GM23338 (cell line): Measurements from ENCODE around the gene CTNNA3. TPM values are rescaled to one million over a fixed set of nuclear protein-coding genes. Genes with fewer than 3 reads are reported as not detected.

ENCODE experiments used
- ATAC-seq: fragments of 200-7000 bp; cut with Tn5 transposase; 3 replicates; pipeline ENCODE4 v1.9.1; 2020
- DNase-seq: peaks from one replicate; pipeline ENCODE4 v3.0.0-alpha.2; 2015; ENCODE audit warnings: low spot score
- H2AFZ ChIP-seq: fragments of 200-600 bp; sonication (generic); 2 replicates; pipeline ENCODE4 v1.8.0; 2016; ENCODE audit warnings: antibody characterized with exemption, mild to moderate bottlenecking, moderate library complexity
- H3F3A ChIP-seq: fragments of 200-600 bp; sonication (generic); replicated peaks from 2 replicates; pipeline ENCODE4 v1.8.0; 2017; ENCODE audit warnings: antibody characterized with exemption, mixed run types, low read depth
- H3K27ac ChIP-seq: fragments of 200-600 bp; sonication (generic); 2 replicates; pipeline ENCODE4 v1.6.1; 2016; ENCODE audit warnings: low read depth
- H3K27me3 ChIP-seq: fragments of 200-600 bp; sonication (generic); 2 replicates; pipeline ENCODE4 v1.8.0; 2016; ENCODE audit warnings: mild to moderate bottlenecking, mixed run types, moderate library complexity; ENCODE audit not compliant: insufficient read depth
- H3K36me3 ChIP-seq: fragments of 200-600 bp; sonication (generic); 2 replicates; pipeline ENCODE4 v1.8.0; 2016; ENCODE audit warnings: mild to moderate bottlenecking; ENCODE audit not compliant: insufficient read depth
- H3K4me1 ChIP-seq: fragments of 200-600 bp; sonication (generic); 2 replicates; pipeline ENCODE4 v1.8.0; 2016; ENCODE audit warnings: mild to moderate bottlenecking, moderate library complexity; ENCODE audit not compliant: insufficient read depth
- H3K4me2 ChIP-seq: fragments of 200-600 bp; sonication (generic); 2 replicates; pipeline ENCODE4 v1.7.1; 2017; ENCODE audit warnings: mixed run types
- H3K4me3 ChIP-seq: fragments of 200-600 bp; sonication (generic); 2 replicates; pipeline ENCODE4 v1.6.1; 2016; ENCODE audit warnings: mixed run types
- H3K79me2 ChIP-seq: fragments of 200-600 bp; sonication (generic); replicated peaks from 2 replicates; pipeline ENCODE4 v1.8.0; 2017; ENCODE audit warnings: mild to moderate bottlenecking; ENCODE audit not compliant: insufficient read depth
- H3K9me2 ChIP-seq: fragments of 200-600 bp; sonication (generic); 2 replicates; pipeline ENCODE4 v1.8.0; 2017; ENCODE audit not compliant: insufficient read depth
- H4K20me1 ChIP-seq: fragments of 200-600 bp; sonication (generic); replicated peaks from 2 replicates; pipeline ENCODE4 v1.8.0; 2017; ENCODE audit warnings: mild to moderate bottlenecking; ENCODE audit not compliant: insufficient read depth
- H3K27ac Mint-ChIP-seq: 2 replicates; pipeline ENCODE4 v1.8.0; 2020; ENCODE audit warnings: inconsistent platforms, mild to moderate bottlenecking, moderate library complexity, mixed read lengths
- H3K27me3 Mint-ChIP-seq: 3 replicates; pipeline ENCODE4 v1.8.0; 2022; ENCODE audit warnings: low read depth, mild to moderate bottlenecking, moderate library complexity, mixed read lengths, inconsistent platforms; ENCODE audit not compliant: insufficient read depth, poor library complexity
- H3K36me3 Mint-ChIP-seq: 3 replicates; pipeline ENCODE4 v1.8.0; 2021; ENCODE audit warnings: low read depth, mild to moderate bottlenecking, inconsistent platforms, moderate library complexity, mixed read lengths
- H3K4me1 Mint-ChIP-seq: 3 replicates; pipeline ENCODE4 v1.8.0; 2020; ENCODE audit warnings: mild to moderate bottlenecking, inconsistent platforms, mixed read lengths
- H3K4me3 Mint-ChIP-seq: 3 replicates; pipeline ENCODE4 v1.8.0; 2021; ENCODE audit warnings: moderate library complexity, mild to moderate bottlenecking, inconsistent platforms, mixed read lengths
- H3K9me3 Mint-ChIP-seq: 3 replicates; pipeline ENCODE4 v1.8.0; 2020; ENCODE audit warnings: moderate library complexity, mild to moderate bottlenecking, inconsistent platforms, mixed read lengths
- CREB1 ChIP-seq: fragments of 250-450 bp; sonication (Bioruptor Pico); IDR thresholded peaks from 2 replicates; pipeline ENCODE4 v1.5.0; 2020; ENCODE audit warnings: low read depth, mild to moderate bottlenecking, moderate library complexity
- CTCF ChIP-seq, 2 experiments: fragments of 200-600 bp in 1 of 2; sonication (generic) in 1 of 2; conservative IDR thresholded peaks; 2 replicates each; pipeline versions ENCODE4 v1.5.1 to v1.6.1; 2016 to 2017; ENCODE audit warnings: antibody characterized with exemption in 2 of 2, low read depth in 2 of 2, mild to moderate bottlenecking in 2 of 2, moderate library complexity in 1 of 2
- ETS1 ChIP-seq: IDR thresholded peaks from 2 replicates; pipeline ENCODE4 v1.6.1; 2016; ENCODE audit warnings: antibody characterized with exemption
- EZH2 ChIP-seq: fragments of 200-600 bp; sonication (generic); IDR thresholded peaks from one replicate; pipeline ENCODE4 v1.8.0; 2017; ENCODE audit warnings: antibody characterized with exemption, mild to moderate bottlenecking, low read depth; ENCODE audit not compliant: unreplicated experiment
- EZH2phosphoT487 ChIP-seq: fragments of 200-600 bp; sonication (generic); IDR thresholded peaks from one replicate; pipeline ENCODE4 v1.8.1; 2018; ENCODE audit warnings: antibody characterized with exemption; ENCODE audit not compliant: unreplicated experiment
- JUNB ChIP-seq: IDR thresholded peaks from one replicate; pipeline ENCODE4 v1.6.1; 2016; ENCODE audit warnings: antibody characterized with exemption; ENCODE audit not compliant: unreplicated experiment
- NANOG ChIP-seq: IDR thresholded peaks from 2 replicates; pipeline ENCODE4 v1.6.1; 2016; ENCODE audit warnings: antibody characterized with exemption, borderline replicate concordance
- POLR2AphosphoS5 ChIP-seq: IDR thresholded peaks from 2 replicates; pipeline ENCODE4 v1.6.1; 2016; ENCODE audit warnings: antibody characterized with exemption, low read depth
- REST ChIP-seq: IDR thresholded peaks from one replicate; pipeline ENCODE4 v1.6.1; 2018; ENCODE audit warnings: antibody characterized with exemption; ENCODE audit not compliant: unreplicated experiment
- STAT1 ChIP-seq: IDR thresholded peaks from one replicate; pipeline ENCODE4 v1.6.1; 2016; ENCODE audit warnings: antibody characterized with exemption; ENCODE audit not compliant: unreplicated experiment
- ZNF114 ChIP-seq: fragments of 250-450 bp; sonication (Bioruptor Pico); IDR thresholded peaks from 2 replicates; pipeline ENCODE4 v1.5.0; 2020; ENCODE audit warnings: mild to moderate bottlenecking, moderate library complexity
- ZNF331 ChIP-seq: fragments of 250-450 bp; sonication (Bioruptor Pico); IDR thresholded peaks from 2 replicates; pipeline ENCODE4 v1.5.0; 2020; ENCODE audit warnings: low read depth, mild to moderate bottlenecking, moderate library complexity
- ZNF462 ChIP-seq: fragments of 250-450 bp; sonication (Bioruptor Pico); IDR thresholded peaks from 2 replicates; pipeline ENCODE4 v1.5.0; 2020; ENCODE audit warnings: mild to moderate bottlenecking, moderate library complexity
- polyA plus RNA-seq: library from polyadenylated mRNA; unstranded; fragments of >200 nt; fragmentation: Nextera tagmentation; extraction: Ambion mirVana; gene quantifications from 2 replicates; pipeline ENCODE4 v1.2.1, GENCODE V29; 2016
- total RNA-seq: library from RNA; depleted of rRNA; stranded (reverse); fragments of >200 nt; shearing (Covaris generic); gene quantifications from 2 replicates; pipeline ENCODE4 v1.2.3, GENCODE V29; 2014

Gene CTNNA3
- total and polyA plus RNA-seq, 2 experiments from 2014 or later, result 0.71 to 3.3 TPM

GRCh38 chr10:66747451-66747850, 948.5 kb downstream of the CTNNA3 start:
- Mint-ChIP-seq H3K4me3 (no peak overlapping the region), H3K27me3 (no peaks in the 10 kb centered on the region), H3K4me1 (no peaks in the 10 kb centered on the region), H3K27ac (no peak overlapping the region), H3K36me3 (peaks cover 6% of the 10 kb centered on the region; the same call in 2 of the 3 replicates), H3K9me3 (peaks cover 4% of the 10 kb centered on the region; the same call in 2 of the 3 replicates)
- TF ChIP-seq CTCF (conservative IDR thresholded peaks at IDR 0.05; ENCODE audit: low read depth in 2 of 2) (no peak), ETS1 (no peak), EZH2phosphoT487 (no peak), JUNB (no peak), ZNF331 (CRISPR knock-in tag) (no peak), ZNF462 (CRISPR knock-in tag) (no peak), STAT1 (no peak), EZH2 (no peak), POLR2AphosphoS5 (no peak), CREB1 (CRISPR knock-in tag) (no peak), REST (no peak), ZNF114 (CRISPR knock-in tag) (no peak), NANOG (no peak)
- Histone ChIP-seq H3K4me3 (no peak overlapping the region), H3F3A (no peaks in the 10 kb centered on the region), H3K9me2 (0 out of 2 replicates have a peak, but pooled peaks cover 3% of the 10 kb centered on the region), H3K27me3 (no peaks in the 10 kb centered on the region), H2AFZ (no peak overlapping the region), H3K79me2 (no peaks in the 10 kb centered on the region), H4K20me1 (no peaks in the 10 kb centered on the region), H3K36me3 (no peaks in the 10 kb centered on the region), H3K27ac (no peak overlapping the region), H3K4me2 (no peak overlapping the region), H3K4me1 (no peaks in the 10 kb centered on the region)
- ATAC-seq, result no peak
- no peak for DNase-seq
